Suprapubic skin (tissue), 4 donors: Measurements from ENCODE around the gene C15orf39. TPM values are rescaled to one million over a fixed set of nuclear protein-coding genes. Genes with fewer than 3 reads are reported as not detected.

Source experiments
- DNase-seq, 2 donors: peaks; one replicate each; pipeline ENCODE4 v3.0.0-alpha.2; 2019; ENCODE audit warnings: low spot score in 2 of 2
- H3K27ac ChIP-seq: fragments of 200-600 bp; sonication (generic); one replicate; pipeline ENCODE4 v1.5.1; 2019
- H3K27me3 ChIP-seq: fragments of 200-600 bp; sonication (generic); one replicate; pipeline ENCODE4 v1.5.1; 2019
- H3K36me3 ChIP-seq: fragments of 200-600 bp; sonication (generic); one replicate; pipeline ENCODE4 v1.5.1; 2019
- H3K4me1 ChIP-seq: fragments of 200-600 bp; sonication (generic); one replicate; pipeline ENCODE4 v1.5.1; 2019
- H3K4me3 ChIP-seq: fragments of 200-600 bp; sonication (generic); one replicate; pipeline ENCODE4 v1.5.1; 2019; ENCODE audit warnings: mild to moderate bottlenecking
- H3K9me3 ChIP-seq: fragments of 200-600 bp; sonication (generic); one replicate; pipeline ENCODE4 v1.5.1; 2019
- EP300 ChIP-seq: sonication (generic); formaldehyde crosslinking; IDR thresholded peaks from one replicate; pipeline ENCODE4 v1.6.1; 2017; ENCODE audit warnings: antibody characterized with exemption
- POLR2A ChIP-seq, 2 donors: fragments of 450-650 bp; IDR thresholded peaks; one replicate each; pipeline ENCODE4 v1.6.1; 2017; ENCODE audit warnings: antibody characterized with exemption in 2 of 2, mild to moderate bottlenecking in 2 of 2, moderate library complexity in 2 of 2
- POLR2AphosphoS5 ChIP-seq, 3 donors: sonication (generic); formaldehyde crosslinking; IDR thresholded peaks; one replicate each; pipeline ENCODE4 v1.6.1; 2017; ENCODE audit warnings: antibody characterized with exemption in 3 of 3
- WGBS: methylation state at CpG from one replicate; pipeline ENCODE4 v1.1.5; 2018; 5-methylcytosine and 5-hydroxymethylcytosine counted together
- total RNA-seq, 4 donors: library from RNA; depleted of rRNA; stranded (reverse); fragments of >200 nt; gene quantifications; one replicate each; pipeline ENCODE4 v1.1.0, GENCODE V29; 2016
- TF ChIP-seq, protein P1 (sequence below), 2 donors: fragments of 200-600 bp in 1 of 2; fragments of 450-650 bp in 1 of 2; sonication (generic) in 1 of 2; IDR thresholded peaks; one replicate each; pipeline ENCODE4 v1.5.1; 2016 to 2019; ENCODE audit warnings: antibody characterized with exemption in 2 of 2, mild to moderate bottlenecking in 1 of 2, moderate library complexity in 1 of 2

C15orf39 gene
- total RNA-seq, 4 donors from 2014 or later = 33.0 to 35.2 (median 33.3) TPM

DNA sequence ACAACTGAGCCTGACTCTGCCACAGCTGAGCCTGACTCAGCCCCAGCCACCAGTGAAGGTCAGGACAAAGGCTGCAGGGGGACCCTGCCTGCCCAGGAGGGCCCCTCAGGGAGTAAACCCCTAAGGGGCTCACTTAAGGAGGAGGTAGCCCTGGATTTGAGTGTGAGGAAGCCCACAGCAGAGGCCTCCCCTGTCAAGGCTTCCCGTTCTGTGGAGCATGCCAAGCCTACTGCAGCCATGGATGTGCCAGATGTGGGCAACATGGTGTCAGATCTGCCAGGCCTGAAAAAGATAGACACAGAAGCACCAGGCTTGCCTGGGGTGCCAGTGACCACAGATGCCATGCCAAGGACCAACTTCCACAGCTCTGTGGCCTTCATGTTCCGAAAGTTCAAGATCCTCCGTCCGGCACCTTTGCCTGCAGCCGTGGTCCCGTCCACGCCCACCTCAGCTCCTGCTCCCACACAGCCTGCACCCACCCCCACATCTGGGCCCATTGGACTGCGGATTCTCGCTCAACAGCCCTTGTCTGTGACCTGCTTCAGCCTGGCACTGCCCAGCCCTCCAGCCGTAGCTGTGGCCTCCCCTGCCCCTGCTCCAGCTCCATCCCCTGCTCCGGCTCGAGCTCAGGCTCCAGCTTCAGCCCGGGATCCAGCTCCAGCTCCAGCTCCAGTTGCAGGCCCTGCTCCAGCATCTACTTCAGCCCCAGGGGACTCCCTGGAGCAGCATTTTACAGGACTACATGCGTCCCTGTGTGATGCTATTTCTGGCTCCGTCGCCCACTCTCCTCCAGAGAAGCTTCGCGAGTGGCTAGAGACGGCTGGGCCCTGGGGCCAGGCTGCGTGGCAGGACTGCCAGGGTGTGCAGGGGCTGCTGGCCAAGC, 6.2 kb downstream of the C15orf39 start:
- no peak for DNase-seq
- peaks cover 73% of the 10 kb centered on the region for H3K36me3 ChIP-seq
- WGBS = 81% methylated on average over 19 of the region's 20 CpGs
- no peaks in the 10 kb centered on the region for H3K9me3 ChIP-seq
- no peak for TF ChIP-seq POLR2AphosphoS5 (IDR thresholded peaks at IDR 0.05)
- TF ChIP-seq, protein P1, sequence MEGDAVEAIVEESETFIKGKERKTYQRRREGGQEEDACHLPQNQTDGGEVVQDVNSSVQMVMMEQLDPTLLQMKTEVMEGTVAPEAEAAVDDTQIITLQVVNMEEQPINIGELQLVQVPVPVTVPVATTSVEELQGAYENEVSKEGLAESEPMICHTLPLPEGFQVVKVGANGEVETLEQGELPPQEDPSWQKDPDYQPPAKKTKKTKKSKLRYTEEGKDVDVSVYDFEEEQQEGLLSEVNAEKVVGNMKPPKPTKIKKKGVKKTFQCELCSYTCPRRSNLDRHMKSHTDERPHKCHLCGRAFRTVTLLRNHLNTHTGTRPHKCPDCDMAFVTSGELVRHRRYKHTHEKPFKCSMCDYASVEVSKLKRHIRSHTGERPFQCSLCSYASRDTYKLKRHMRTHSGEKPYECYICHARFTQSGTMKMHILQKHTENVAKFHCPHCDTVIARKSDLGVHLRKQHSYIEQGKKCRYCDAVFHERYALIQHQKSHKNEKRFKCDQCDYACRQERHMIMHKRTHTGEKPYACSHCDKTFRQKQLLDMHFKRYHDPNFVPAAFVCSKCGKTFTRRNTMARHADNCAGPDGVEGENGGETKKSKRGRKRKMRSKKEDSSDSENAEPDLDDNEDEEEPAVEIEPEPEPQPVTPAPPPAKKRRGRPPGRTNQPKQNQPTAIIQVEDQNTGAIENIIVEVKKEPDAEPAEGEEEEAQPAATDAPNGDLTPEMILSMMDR (IDR thresholded peaks at IDR 0.05) = peak in 1 of 2 donors; percentile 7
- no peak overlapping the region for H3K27ac ChIP-seq
- H3K4me3 ChIP-seq = no peak overlapping the region
- H3K4me1 ChIP-seq = peaks cover 57% of the 10 kb centered on the region
- no peaks in the 10 kb centered on the region for H3K27me3 ChIP-seq

DNA sequence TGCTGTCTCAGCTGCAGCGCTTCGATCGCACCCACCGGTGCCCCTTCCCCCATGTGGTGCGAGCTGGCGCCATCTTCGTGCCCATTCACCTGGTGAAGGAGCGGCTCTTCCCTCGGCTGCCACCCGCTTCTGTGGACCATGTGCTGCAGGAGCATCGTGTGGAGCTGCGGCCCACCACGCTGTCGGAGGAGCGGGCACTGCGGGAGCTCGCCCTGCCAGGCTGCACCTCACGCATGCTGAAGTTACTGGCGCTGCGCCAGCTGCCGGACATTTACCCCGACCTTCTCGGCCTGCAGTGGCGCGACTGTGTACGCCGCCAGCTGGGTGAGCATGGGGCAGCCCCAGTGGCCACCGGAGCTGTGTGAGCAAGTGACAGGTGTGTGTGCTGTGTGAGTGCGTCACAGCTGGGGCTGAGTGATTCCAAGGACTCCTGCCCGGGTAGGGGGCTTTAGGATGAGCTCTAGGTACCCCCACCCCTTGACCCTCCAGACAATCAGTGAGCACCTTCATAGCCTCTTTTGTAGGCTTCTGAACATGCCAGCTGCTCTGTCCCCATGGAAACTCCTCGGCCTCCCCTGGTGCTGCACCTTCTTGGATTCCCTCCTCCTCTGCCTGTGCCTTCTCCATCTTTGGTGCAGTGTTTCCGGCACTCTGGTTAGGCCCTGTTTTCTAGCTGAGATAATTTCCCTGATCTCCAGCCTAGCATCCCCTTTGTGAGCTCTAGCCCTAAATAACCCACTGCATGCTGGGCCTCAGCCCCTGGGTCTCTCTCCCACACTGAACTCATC, 7.0 kb downstream of the C15orf39 start:
- Histone ChIP-seq H3K4me1 (peaks cover 49% of the 10 kb centered on the region), H3K4me3 (no peak overlapping the region)
- no peak for TF ChIP-seq POLR2A (IDR thresholded peaks at IDR 0.05)
- TF ChIP-seq EP300 = no peak

DNA sequence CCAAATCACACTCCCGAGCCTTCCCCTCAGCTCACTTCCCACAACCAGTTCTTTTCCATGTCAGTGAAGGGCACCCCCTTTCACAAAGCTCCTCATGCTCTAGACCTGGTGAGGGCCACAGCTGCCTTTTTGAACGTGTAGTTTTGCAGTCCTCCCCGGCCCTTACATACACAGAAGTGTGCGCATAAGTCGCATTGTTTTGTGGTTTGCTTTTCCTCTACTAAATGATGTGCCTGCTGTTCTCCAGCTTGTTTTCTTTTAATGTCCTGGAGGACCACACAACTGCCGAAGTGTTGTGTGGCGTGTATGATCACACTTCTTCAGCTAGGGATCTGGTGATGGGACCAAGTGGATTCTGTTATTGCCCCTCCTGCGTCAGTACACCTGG, 7.6 kb downstream of the C15orf39 start:
- no peak overlapping the region for H3K27ac ChIP-seq
- no peaks in the 10 kb centered on the region for H3K27me3 ChIP-seq
- WGBS = 77% methylated on average over 8 of the region's 8 CpGs
- peaks cover 87% of the 10 kb centered on the region for H3K36me3 ChIP-seq
- no peak for DNase-seq
- H3K4me3 ChIP-seq = no peak overlapping the region
- no peaks in the 10 kb centered on the region for H3K9me3 ChIP-seq
- TF ChIP-seq POLR2A (IDR thresholded peaks at IDR 0.05) (no peak), EP300 (no peak), POLR2AphosphoS5 (IDR thresholded peaks at IDR 0.05) (no peak)
- TF ChIP-seq, protein P1 (IDR thresholded peaks at IDR 0.05) = no peak
- peaks cover 43% of the 10 kb centered on the region for H3K4me1 ChIP-seq

More for the DNA sequence above, 7.0 kb downstream of the C15orf39 start:
- DNase-seq = no peak
- Histone ChIP-seq H3K9me3 (no peaks in the 10 kb centered on the region), H3K27ac (no peak overlapping the region), H3K36me3 (peaks cover 81% of the 10 kb centered on the region), H3K27me3 (no peaks in the 10 kb centered on the region)
- WGBS = 77% methylated on average over 18 of the region's 32 CpGs

DNA sequence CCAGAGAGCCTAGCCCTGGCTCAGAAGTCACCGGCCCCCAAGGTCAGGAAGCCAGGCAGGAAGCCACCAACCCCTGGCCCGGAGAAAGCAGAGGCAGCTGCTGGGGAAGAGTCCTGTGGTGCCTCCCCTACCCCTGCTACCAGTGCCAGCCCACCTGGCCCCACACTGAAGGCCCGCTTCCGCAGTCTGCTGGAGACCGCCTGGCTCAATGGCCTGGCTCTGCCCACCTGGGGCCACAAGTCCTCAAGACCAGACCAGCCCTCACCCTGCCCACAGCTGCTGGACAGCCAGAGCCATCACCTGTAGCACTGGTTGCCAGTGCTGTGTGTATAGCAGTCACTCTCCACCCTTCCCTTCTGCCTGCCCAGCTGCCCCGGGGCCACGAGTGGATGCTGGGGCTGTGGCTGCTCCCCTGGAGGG, 9.1 kb downstream of the C15orf39 start:
- Histone ChIP-seq H3K36me3 (peaks cover 87% of the 10 kb centered on the region), H3K27ac (no peak overlapping the region), H3K4me1 (peaks cover 30% of the 10 kb centered on the region), H3K27me3 (no peaks in the 10 kb centered on the region), H3K9me3 (no peaks in the 10 kb centered on the region), H3K4me3 (no peak overlapping the region)
- TF ChIP-seq POLR2AphosphoS5 (IDR thresholded peaks at IDR 0.05) (no peak), EP300 (no peak), POLR2A (IDR thresholded peaks at IDR 0.05) (no peak)
- TF ChIP-seq, protein P1 (IDR thresholded peaks at IDR 0.05) = no peak
- no peak for DNase-seq
- no CpG with 5 or more reads among the region's 7 CpGs for WGBS

DNA sequence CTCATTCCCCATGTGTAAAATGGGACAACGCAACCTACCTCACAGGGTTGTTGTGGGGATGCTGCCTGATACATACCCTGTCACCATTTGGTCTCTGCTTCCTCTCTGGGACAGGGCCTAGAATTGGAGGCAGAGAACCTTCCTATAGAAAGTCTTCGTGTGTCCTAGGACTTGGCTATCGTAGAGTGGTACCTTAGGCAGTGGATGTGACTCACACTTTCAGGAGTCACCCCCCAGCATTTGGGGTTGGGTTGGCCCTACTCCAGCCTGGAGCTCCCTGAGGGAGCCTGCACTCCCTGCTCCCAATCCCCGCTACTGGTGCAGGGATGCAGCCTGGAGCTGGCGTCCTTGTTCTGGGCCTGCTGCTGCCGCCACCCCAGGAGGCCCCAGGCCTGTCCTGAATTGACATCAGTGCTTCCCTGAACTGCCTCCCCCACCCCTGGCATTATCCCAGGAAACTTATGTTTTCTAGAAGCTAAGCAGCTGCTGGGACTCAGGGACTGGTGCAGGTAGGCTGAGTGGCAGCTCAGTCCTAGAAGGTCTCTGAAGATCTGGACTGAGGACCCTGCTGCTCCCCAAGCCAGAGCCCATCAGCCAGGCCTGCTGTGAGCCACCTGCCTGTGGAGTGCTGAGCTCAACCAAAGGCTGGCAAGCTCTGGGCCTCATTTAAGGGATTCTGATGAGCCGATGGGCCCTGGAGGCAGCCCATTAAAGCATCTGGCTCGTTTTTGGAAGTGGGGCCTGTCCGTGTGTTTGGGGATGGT, 9.9 kb downstream of the C15orf39 start:
- peaks cover 79% of the 10 kb centered on the region for H3K36me3 ChIP-seq
- 57% methylated on average over 5 of the region's 9 CpGs for WGBS
- no peak overlapping the region for H3K4me3 ChIP-seq
- no peaks in the 10 kb centered on the region for H3K27me3 ChIP-seq
- no peak for DNase-seq
- TF ChIP-seq EP300 (no peak), POLR2A (IDR thresholded peaks at IDR 0.05) (no peak), POLR2AphosphoS5 (IDR thresholded peaks at IDR 0.05) (no peak)
- TF ChIP-seq, protein P1 (IDR thresholded peaks at IDR 0.05) = no peak
- H3K27ac ChIP-seq = no peak overlapping the region
- no peaks in the 10 kb centered on the region for H3K9me3 ChIP-seq
- H3K4me1 ChIP-seq = peaks cover 30% of the 10 kb centered on the region
